ENCODE data around the gene PEDS1. TPM values are rescaled to one million over a fixed set of nuclear protein-coding genes. Genes with fewer than 3 reads are reported as not detected.

Gene PEDS1
- total and polyA plus RNA-seq, 2 of the 8 experiments (the other 6 are each of a cell fraction or from before 2014, with no cell fraction given): 28.9 to 75.9 TPM

DNA sequence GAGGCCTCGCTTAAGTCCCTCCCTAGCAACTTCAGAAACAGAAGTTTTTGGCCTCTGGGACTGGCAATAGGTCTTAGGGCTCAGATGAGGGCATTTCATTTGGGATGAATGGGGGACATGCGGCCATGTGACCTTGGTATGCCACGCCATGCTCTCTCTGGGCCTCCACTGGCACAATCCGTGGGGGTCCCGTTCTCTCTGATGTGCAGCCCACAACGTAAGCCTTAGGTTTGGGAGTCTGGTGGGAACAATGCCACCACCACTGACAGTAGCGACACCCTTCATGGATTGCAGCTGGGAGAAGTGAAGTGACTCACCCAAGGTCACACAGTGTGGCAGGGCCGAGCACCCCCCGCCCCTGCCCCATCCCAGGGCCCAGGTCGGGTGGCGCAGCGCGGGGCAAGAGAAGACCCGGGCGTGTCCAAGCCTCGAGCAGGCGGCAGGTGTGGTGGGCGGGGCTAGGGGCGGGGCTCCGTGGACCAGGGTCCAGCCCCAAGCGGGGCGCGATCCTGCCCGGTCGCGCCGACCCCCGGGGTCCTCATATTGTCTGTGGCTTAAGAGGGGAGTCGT lies 36.2 kb upstream of the PEDS1 start:
- TF ChIP-seq BRCA1 (IDR thresholded peaks at IDR 0.05; ENCODE audit: low read depth, low read length): no peak
- TF ChIP-seq, protein P1, sequence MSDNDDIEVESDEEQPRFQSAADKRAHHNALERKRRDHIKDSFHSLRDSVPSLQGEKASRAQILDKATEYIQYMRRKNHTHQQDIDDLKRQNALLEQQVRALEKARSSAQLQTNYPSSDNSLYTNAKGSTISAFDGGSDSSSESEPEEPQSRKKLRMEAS (IDR thresholded peaks at IDR 0.05): peak; percentile 52
- peak; percentile 90; the same call in 1 of the 2 replicates for TF ChIP-seq KDM1A (IDR thresholded peaks at IDR 0.05; ENCODE audit: borderline replicate concordance, low read length)
- TF ChIP-seq BACH1 (IDR thresholded peaks at IDR 0.05; ENCODE audit: low read length): 0 out of 2 replicates have a peak, but pooled peaks have one; percentile 40
- no peak overlapping the region for H4K5ac ChIP-seq (ENCODE audit: insufficient read length, low read depth, low read length)
- H3K27me3 ChIP-seq (replicated peaks in 1 of 4; ENCODE audit: control insufficient read depth in 3 of 4, extremely low read depth in 1 of 4, insufficient read depth in 3 of 4, low read length in 3 of 4): peaks cover 0 to 2% (median 0%) of the 10 kb centered on the region in 4 experiments; a peak in 1 of 7 replicates
- H2BK20ac ChIP-seq (ENCODE audit: low read length): no peak overlapping the region
- FAIRE-seq: no peak
- no peak overlapping the region for H4K91ac ChIP-seq (replicated peaks; ENCODE audit: insufficient read length, low read length)
- H4K20me1 ChIP-seq (replicated peaks in 1 of 2; ENCODE audit: control insufficient read depth in 1 of 2, insufficient read depth in 2 of 2, low read length in 2 of 2): peaks cover 2 to 4% of the 10 kb centered on the region in 2 experiments
- H2BK5ac ChIP-seq (ENCODE audit: low read depth, low read length): no peak overlapping the region
- H3K4me1 ChIP-seq (replicated peaks in 1 of 4; ENCODE audit: control insufficient read depth in 3 of 4, insufficient read depth in 4 of 4, low read length in 3 of 4): peaks cover 0 to 32% (median 19%) of the 10 kb centered on the region in 4 experiments; a peak in 6 of 7 replicates
- H3K4me3 ChIP-seq (ENCODE audit: extremely low read depth in 1 of 4, insufficient read depth in 2 of 4, low read depth in 3 of 4, low read length in 4 of 4): peak overlapping the region; percentile 34 to 84 (median 48); a peak in 7 of 8 replicates
- peak overlapping the region; percentile 20; the same call in 1 of the 2 replicates for H4K8ac ChIP-seq (ENCODE audit: extremely low read depth, insufficient read depth, low read length)
- no peak overlapping the region for H2BK120ac ChIP-seq (replicated peaks; ENCODE audit: low read depth, low read length)
- no peaks in the 10 kb centered on the region for H3K9me3 ChIP-seq (ENCODE audit: insufficient read depth in 2 of 2, low read depth in 1 of 2, low read length in 1 of 2)
- no peak for DNase-seq (ENCODE audit: low read depth in 1 of 2, low spot score in 2 of 2)
- 0 out of 2 replicates have a peak overlapping the region, but pooled peaks have one; percentile 72 for H2BK12ac ChIP-seq (ENCODE audit: low read depth, low read length)
- H2AFZ ChIP-seq (ENCODE audit: low read length): no peak overlapping the region
- H3K14ac ChIP-seq (ENCODE audit: insufficient read length): no peak overlapping the region
- H3K23me2 ChIP-seq (ENCODE audit: low read depth, low read length): peaks cover 5% of the 10 kb centered on the region; the same call in 1 of the 2 replicates
- no peaks in the 10 kb centered on the region; a peak in 1 of 8 replicates for H3K36me3 ChIP-seq (ENCODE audit: control insufficient read depth in 2 of 4, insufficient read depth in 4 of 4, low read length in 3 of 4)
- no peak overlapping the region for H3K27ac ChIP-seq (ENCODE audit: low read depth, low read length)
- H3K56ac ChIP-seq (replicated peaks; ENCODE audit: insufficient read length, low read depth, low read length): peak overlapping the region; percentile 56
- peaks cover 0 to 20% of the 10 kb centered on the region in 2 experiments; a peak in 2 of 4 replicates for H3K79me2 ChIP-seq (ENCODE audit: control insufficient read depth in 1 of 2, insufficient read depth in 2 of 2, low read length in 2 of 2)
- H3K23ac ChIP-seq (ENCODE audit: insufficient read length): no peak overlapping the region
- ChIA-PET POLR2A (ENCODE audit: partially characterized antibody) (interaction anchor here (0.6 to 4.2 kb wide), 9 partner anchors 8 to 262 kb away, joined by 3 to 25 read pairs (median 4); no protein-coding TSS in a partner anchor), CTCF (ENCODE audit: partially characterized antibody) (interaction anchor here (0.6 to 8.8 kb wide), 20 partner anchors 11 to 776 kb away, joined by 3 to 115 read pairs (median 4); no protein-coding TSS in a partner anchor)
- no peak overlapping the region; the same call in 1 of the 2 replicates for H3K18ac ChIP-seq (ENCODE audit: extremely low read depth, low read length)
- no peak overlapping the region for H2AK5ac ChIP-seq (ENCODE audit: low read depth, low read length)
- WGBS, 2 experiments (ENCODE audit: extremely low coverage in 1 of 2, insufficient coverage in 1 of 2, insufficient read length in 1 of 2, insufficient replicate concordance in 2 of 2, low coverage in 1 of 2, low lambda C conversion rate in 2 of 2, missing lambda C conversion rate in 1 of 2): 28% methylated on average over 18 of the region's 29 CpGs; no CpG with 5 or more reads in 1 of the 2 experiments
- H3K4me2 ChIP-seq (ENCODE audit: insufficient read depth in 1 of 2, low read depth in 2 of 2, low read length in 2 of 2): peak overlapping the region; percentile 45 to 75; a peak in 3 of 4 replicates
- H3K4ac ChIP-seq (replicated peaks; ENCODE audit: insufficient read length, low read depth, low read length): no peak overlapping the region
- peaks cover 4% of the 10 kb centered on the region for H3K79me1 ChIP-seq (ENCODE audit: low read depth, low read length)
- no peak overlapping the region for H3K9ac ChIP-seq (replicated peaks in 1 of 4; ENCODE audit: extremely low read depth in 1 of 4, low read depth in 3 of 4, low read length in 3 of 4)
- peak overlapping the region; percentile 3; the same call in 1 of the 2 replicates for H2BK15ac ChIP-seq (ENCODE audit: low read length)
